Ramos (cell line): ENCODE results near the gene FBXO5.
"Not testable (repeated sequence)": the region's sequence is repeated elsewhere in the genome, so short reads cannot be mapped to it uniquely, and the experiment has no call there.

Source experiments
- in situ Hi-C: fragments of 300-500 bp; cut with MboI; formaldehyde crosslinking; loops from one replicate; pipeline ENCODE4 v1.14.3; 2022; ENCODE audit warnings: low sequenced_read_pairs; ENCODE audit not compliant: unreplicated experiment

FBXO5 gene

DNA sequence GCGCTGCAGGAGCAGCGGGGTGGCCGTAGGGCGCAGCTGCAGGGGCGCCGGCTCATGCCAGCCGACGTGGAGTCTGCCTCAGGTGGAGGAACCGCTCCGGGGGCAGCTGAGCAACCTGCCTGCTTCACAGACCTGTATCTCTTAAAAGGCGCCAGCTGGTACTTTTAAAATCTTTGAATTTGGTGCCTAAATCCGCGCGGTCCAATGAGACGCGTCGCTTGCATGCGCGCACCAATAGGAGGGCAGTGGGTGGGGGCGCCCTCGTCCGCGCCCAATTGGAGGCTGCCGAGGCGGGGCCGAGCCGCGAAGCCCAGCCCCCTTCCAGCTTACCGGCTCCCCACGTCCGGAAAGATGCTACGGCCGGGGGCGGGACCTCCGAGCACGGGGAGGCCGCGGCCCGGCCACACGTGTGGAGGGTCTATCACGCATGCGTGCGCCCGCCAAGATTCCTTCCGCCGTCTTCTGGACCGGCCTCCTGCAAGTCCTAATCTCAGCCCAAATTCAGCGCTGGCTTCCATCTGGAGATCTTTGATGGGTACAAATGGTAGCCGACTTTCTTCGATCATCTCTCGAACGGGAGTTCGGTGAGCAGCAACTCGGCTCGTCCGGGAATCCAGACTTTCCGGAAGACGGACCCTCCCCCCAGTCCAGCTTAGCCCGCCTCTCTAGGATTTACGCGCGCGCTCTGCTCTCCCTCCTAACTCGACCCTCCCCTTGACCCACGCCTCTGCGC lies at the start of gene FBXO5:
TSS of gene FBXO5 (minus strand) at position 138 of the 733 bp plus-strand sequence. CDS start at position 56, 82 bp downstream.
- in situ Hi-C loops, result loop anchor here (10.0 to 25.0 kb wide), 2 partner anchors 298 to 1596 kb away; partner anchors contain the start of gene ZBTB2

- in situ Hi-C loops, result no loop called here
These were observed 49.5 kb upstream of the FBXO5 start for GRCh38 chr6:153032255-153032882.

DNA sequence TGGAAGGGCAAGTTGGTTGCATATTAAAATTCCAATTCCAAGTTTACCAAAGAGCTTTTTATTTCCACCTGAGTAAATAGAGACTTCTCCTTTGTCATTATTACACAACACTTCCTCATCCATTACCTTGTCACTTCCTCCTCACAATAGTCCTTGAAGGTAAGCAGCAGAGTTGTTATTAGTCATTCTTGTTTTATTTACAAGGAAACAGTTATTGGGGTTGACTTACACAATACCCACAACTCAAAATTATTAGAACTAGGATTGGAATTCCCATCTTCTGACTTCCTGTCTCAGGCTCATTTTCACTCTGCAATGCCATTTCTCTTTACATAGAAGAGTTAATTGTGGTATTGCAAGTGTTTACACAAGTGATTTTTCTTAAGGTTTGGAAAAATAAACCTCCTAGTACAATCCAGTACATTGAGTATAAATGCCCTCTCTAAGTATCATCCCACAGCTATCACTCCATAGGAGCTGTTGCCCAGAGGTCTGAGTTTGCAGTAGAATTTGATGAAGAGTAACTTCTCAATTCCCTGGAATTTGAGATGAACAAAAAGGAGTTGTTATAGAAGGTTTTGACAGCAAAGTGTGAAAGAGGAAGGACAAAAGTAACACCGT lies 48.6 kb upstream of the FBXO5 start:
- in situ Hi-C loops, result no loop called here

DNA sequence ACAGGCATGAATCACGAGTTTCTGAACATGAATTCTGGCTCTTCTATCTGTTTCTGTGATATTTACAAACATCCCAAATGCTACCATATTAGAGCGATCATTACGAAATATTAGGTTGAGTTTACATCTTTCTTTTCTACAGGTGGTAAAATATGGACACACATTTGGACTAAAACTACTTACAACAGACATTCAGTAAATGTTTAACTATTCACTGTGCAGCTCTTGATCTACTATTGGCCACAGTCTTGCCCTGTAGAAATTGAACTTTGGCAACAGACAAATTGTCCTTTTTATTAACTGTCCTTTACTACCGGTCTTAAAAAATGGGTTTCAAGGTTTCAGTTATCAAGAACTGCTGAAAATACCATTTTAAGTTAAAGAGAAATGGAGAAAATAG lies 46.1 kb upstream of the FBXO5 start:
- in situ Hi-C loops, result loop anchor here (10.0 kb wide), 1 partner anchor 164 kb away; no protein-coding TSS in a partner anchor

DNA sequence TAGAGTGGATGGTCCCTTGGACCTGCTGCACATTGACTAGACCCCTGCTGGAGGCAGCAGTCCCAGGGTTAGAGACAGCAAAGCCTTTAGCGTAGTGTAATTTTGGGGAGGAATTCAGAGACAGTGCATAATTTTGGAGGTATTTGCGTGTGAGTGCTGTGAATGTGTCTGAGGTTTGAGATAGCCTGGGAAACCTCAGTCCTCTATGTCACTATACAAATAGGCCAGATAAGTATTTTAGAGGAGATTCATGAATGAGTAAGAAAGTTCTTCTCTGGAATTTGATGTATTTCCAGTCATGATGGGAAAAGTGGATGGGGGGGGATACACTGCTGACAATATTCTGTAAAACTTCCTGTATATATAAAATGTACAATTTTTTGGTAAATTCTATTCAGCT lies 45.4 kb upstream of the FBXO5 start:
- in situ Hi-C loops, result loop anchor here (10.0 kb wide), 1 partner anchor 163 kb away; no protein-coding TSS in a partner anchor

DNA sequence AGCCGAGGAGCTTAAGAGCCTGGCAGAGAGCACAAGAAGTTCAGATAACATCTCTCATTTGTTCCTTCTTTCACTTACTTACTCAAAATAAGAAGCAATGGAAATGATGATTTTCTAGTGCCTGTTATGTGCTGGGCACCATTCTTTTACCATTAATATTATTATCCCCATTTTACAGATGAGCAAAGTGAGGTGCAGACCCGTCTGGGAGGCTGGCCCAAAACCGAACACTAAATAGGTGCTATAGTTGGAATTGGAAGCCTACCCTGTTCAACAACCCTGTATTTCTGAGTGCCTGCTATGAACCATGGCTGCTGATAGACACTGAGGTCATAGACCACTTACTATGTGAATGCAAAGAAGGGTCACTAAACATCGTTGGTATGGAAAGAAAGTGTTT lies 44.6 kb upstream of the FBXO5 start:
- in situ Hi-C loops, result loop anchor here (10.0 kb wide), 1 partner anchor 163 kb away; no protein-coding TSS in a partner anchor

GRCh38 chr6:153024709-153025017 lies 41.8 kb upstream of the FBXO5 start:
- in situ Hi-C loops, result loop anchor here (10.0 kb wide), 1 partner anchor 160 kb away; no protein-coding TSS in a partner anchor

DNA sequence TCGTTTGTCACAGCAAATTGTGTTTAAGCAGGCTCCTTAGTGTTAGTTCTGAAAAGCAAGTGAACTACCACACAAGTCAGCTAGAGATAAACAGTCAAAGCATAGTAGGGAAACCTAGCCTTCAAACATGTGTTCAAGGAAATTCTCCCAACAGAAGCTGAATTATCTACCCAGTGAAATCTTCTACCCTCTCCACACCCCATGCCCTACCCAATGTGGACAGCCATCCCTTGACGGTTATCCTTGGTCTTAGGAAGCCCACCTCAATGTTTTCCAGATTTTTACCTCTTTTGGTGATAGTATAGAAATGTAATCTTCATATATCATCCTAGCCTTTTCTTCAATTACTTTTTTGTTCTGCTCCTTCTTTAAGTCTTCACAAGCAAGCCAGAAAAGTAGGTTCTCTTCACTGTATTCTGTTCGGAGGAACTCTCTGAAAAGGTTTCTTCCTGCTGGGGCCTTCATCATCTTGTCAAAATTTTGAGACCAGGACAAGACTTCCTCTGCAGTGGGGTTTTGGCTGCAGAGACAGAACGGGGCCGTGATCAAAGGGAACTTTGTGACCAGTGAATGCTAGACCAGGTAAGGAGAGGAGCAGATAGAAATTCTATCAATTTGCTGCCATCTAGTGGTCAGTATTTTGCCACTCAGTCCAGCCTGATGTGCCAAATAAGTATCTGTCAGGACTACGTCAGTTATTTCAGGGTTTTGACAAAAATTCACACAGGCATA lies 41.3 kb upstream of the FBXO5 start:
- in situ Hi-C loops, result loop anchor here (10.0 kb wide), 1 partner anchor 159 kb away; no protein-coding TSS in a partner anchor

- in situ Hi-C loops, result no loop called here
These were observed 35.5 kb upstream of the FBXO5 start for GRCh38 chr6:153018355-153018754.

DNA sequence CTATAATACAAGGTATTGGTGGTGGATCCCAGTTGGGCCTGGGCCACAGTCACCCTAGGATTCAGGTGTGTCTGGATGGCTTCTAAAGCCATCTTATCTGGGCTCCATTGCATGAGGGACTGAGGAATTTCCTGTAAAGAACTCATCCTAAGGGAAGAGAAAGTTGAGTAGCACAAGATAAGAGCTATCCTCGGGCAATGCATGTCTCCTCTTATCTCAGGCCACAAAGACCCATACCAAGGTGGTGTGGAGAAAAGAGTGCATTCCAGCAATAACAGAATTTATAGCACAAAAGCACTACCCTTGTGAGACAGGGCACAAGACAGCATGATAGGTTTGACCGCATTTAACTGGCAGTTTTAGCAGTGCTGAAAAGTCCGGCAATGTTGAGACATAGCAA lies 34.0 kb upstream of the FBXO5 start:
- in situ Hi-C loops, result no loop called here

DNA sequence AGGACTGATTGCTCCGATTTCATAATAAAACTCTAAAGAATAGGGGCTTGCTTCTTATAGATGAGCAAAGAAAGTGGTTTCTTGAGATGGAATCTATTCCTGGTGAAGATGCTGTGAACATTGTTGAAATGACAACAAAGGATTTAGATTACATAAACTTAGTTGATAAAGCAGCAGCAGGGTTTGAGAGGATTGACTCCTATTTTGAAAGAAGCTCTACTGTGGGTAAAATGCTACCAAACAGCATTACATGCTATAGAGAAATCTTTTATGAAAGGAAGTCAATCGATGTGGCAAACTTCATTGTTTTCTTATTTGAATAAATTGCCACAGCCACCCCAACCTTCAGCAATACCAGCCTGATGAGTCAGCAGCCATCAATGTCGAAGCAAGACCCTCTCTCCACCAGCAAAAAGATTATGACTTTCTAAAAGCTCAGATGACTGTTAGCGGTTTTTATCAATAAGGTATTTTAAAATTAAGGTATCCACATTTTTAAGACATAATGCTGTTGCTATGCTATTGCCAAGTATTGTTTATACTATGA lies 32.3 kb upstream of the FBXO5 start:
- in situ Hi-C loops, result no loop called here

DNA sequence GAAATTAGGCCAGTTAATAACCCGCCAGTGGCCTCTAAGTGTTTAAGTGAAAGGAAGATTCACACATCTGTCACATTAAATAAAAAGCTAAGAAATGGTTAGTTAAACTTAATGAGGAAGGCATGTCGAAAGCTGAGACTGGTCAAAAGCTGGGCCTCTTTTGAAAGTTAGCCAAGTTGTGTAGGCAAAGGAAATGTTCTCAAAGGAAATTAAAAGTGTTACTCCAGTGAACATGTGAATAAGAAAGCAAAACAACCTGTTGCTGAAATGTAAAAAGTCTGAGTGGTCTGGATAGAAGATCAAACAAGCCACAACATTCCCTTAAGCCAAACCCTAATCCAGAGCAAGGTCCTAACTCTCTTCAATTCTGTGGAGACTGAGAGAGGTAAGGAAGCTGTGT lies 30.6 kb upstream of the FBXO5 start:
- in situ Hi-C loops, result no loop called here

- in situ Hi-C loops, result no loop called here
These were observed 30.0 kb upstream of the FBXO5 start for GRCh38 chr6:153012856-153013255.

DNA sequence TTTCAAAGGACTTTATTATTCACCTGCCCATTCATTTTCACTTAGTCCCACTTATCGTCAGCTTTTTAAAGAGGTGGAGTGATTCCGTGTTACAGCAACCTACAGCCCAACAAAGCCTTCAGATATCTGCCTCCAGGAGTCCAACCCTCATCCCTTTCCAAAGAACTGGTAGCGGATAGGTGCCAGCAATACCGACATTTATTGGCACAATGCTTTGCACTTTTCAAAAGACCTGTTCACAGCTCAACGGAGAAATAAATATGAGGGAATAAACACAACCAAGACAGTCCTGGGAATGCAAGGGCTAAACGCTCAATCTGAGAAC lies 20.5 kb upstream of the FBXO5 start:
- in situ Hi-C loops, result no loop called here

- in situ Hi-C loops, result no loop called here
These were observed 19.9 kb upstream of the FBXO5 start, which contains the start of gene MTRF1L for GRCh38 chr6:153002613-153003365. TSS of gene MTRF1L (minus strand) at chr6:153002709. CDS start at chr6:153002685, 24 bp downstream.

GRCh38 chr6:153001767-153002612 lies 19.1 kb upstream of the FBXO5 start:
- in situ Hi-C loops, result no loop called here

GRCh38 chr6:153000790-153001189 lies 17.9 kb upstream of the FBXO5 start:
- in situ Hi-C loops, result not testable (repeated sequence)

DNA sequence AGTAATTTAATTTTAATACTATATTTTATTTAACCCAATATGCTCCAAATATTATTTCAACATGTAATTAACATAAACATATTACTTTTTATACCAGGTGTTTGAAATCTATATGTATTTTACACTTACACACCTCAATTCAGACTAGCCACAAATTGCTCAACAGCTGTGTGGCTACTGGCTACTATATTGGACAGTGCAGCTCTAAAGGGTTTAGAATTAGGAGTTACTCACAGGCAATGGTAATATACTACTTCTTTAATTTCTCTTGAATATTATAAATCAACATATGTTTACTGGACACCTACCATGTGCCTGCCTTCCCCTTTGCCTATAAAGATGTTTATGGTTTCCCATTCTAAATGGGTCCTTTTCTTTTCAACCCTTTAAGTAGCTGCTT lies 17.4 kb upstream of the FBXO5 start:
- in situ Hi-C loops, result no loop called here

DNA sequence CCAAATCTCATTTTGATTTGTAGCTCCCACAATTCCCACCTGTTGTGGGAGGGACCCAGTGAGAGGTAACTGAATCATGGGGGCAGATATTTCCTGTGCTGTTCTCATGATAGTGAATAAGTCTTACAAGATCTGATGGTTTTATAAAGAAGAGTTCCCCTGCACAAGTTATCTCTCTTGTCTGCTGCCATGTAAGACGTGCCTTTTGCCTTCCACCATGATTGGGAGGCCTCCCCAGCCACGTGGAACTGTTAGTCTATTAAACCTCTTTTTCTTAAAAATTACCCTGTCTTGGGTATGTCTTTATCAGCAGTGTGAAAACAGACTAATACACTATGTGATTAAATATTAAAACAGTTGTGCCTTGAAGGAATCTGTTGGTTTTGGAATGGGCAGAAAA lies 16.7 kb upstream of the FBXO5 start:
- in situ Hi-C loops, result loop anchor here (25.0 kb wide), 1 partner anchor 1612 kb away; the partner anchor contains the start of gene ZBTB2
